Vagina (tissue), 2 donors: ENCODE measurements around the gene FKRP. TPM values are rescaled to one million over a fixed set of nuclear protein-coding genes. Genes with fewer than 3 reads are reported as not detected.

ENCODE experiments used
- DNase-seq, 2 donors: peaks; one replicate each; pipeline ENCODE4 v3.0.0-alpha.2; 2017; ENCODE audit errors: extremely low spot score in 2 of 2
- H3K27ac ChIP-seq: fragments of 200-600 bp; sonication (generic); one replicate; pipeline ENCODE4 v1.5.1; 2019
- H3K27me3 ChIP-seq: fragments of 200-600 bp; sonication (generic); one replicate; pipeline ENCODE4 v1.5.1; 2019
- H3K36me3 ChIP-seq, 2 donors: fragments of 200-600 bp; sonication (generic); one replicate each; pipeline ENCODE4 v1.5.1; 2017 to 2019
- H3K4me1 ChIP-seq: fragments of 200-600 bp; sonication (generic); one replicate; pipeline ENCODE4 v1.5.1; 2019
- H3K4me3 ChIP-seq, 2 donors: fragments of 200-600 bp; sonication (generic); 1 replicate in 1 of 2; 2 replicates in 1 of 2; pipeline ENCODE4 v1.5.1; 2016 to 2019
- H3K9me3 ChIP-seq: fragments of 200-600 bp; sonication (generic); one replicate; pipeline ENCODE4 v1.5.1; 2019
- POLR2A ChIP-seq, 2 donors: fragments of 450-650 bp; IDR thresholded peaks; one replicate each; pipeline ENCODE4 v1.6.1; 2017; ENCODE audit warnings: antibody characterized with exemption in 2 of 2, mild to moderate bottlenecking in 2 of 2, moderate library complexity in 2 of 2
- POLR2AphosphoS5 ChIP-seq, 2 donors: sonication (generic); formaldehyde crosslinking; IDR thresholded peaks; one replicate each; pipeline ENCODE4 v1.9.0; 2017; ENCODE audit warnings: antibody characterized with exemption in 2 of 2, mild to moderate bottlenecking in 2 of 2, low read depth in 1 of 2; ENCODE audit not compliant: insufficient read depth in 1 of 2
- intact Hi-C: fragments of 100-400 bp; cut with DNase I; formaldehyde crosslinking; loops from one replicate; pipeline ENCODE4 v1.15.1; 2023
- total RNA-seq: library from RNA; depleted of rRNA; stranded (reverse); fragments of >200 nt; gene quantifications from one replicate; pipeline ENCODE4 v1.2.3, GENCODE V29; 2016
- TF ChIP-seq, protein P1 (sequence below), 3 experiments: fragments of 450-650 bp in 2 of 3; fragments of 200-600 bp in 1 of 3; sonication (generic) in 1 of 3; IDR thresholded peaks; one replicate each; pipeline ENCODE4 v1.5.1; 2017 to 2019; ENCODE audit warnings: antibody characterized with exemption in 3 of 3, mild to moderate bottlenecking in 2 of 3, moderate library complexity in 2 of 3

FKRP gene
- total RNA-seq, 1 donor from 2014 or later, result 14.7 TPM

DNA sequence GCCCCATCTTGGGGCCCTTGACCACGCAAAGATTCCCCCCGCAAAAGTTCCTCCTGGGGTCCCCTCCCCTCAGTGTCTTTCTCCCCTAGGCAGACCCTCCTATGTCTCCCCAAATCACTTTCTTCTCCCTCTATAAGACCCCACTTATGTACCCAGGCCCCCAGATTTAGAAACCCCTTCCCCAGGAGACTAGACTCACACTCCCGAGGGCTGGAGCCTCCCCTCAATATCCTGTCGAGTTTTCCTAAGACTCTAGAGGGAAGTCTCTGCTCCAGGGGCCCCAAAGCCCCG is 41.1 kb downstream of the FKRP start:
- peaks cover 48% of the 10 kb centered on the region for H3K4me1 ChIP-seq
- TF ChIP-seq, protein P1, sequence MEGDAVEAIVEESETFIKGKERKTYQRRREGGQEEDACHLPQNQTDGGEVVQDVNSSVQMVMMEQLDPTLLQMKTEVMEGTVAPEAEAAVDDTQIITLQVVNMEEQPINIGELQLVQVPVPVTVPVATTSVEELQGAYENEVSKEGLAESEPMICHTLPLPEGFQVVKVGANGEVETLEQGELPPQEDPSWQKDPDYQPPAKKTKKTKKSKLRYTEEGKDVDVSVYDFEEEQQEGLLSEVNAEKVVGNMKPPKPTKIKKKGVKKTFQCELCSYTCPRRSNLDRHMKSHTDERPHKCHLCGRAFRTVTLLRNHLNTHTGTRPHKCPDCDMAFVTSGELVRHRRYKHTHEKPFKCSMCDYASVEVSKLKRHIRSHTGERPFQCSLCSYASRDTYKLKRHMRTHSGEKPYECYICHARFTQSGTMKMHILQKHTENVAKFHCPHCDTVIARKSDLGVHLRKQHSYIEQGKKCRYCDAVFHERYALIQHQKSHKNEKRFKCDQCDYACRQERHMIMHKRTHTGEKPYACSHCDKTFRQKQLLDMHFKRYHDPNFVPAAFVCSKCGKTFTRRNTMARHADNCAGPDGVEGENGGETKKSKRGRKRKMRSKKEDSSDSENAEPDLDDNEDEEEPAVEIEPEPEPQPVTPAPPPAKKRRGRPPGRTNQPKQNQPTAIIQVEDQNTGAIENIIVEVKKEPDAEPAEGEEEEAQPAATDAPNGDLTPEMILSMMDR (IDR thresholded peaks at IDR 0.05), result no peak
- TF ChIP-seq POLR2AphosphoS5 (IDR thresholded peaks at IDR 0.05; ENCODE audit: insufficient read depth in 1 of 2, low read depth in 1 of 2), result no peak
- TF ChIP-seq POLR2A (IDR thresholded peaks at IDR 0.05), result no peak
- intact Hi-C loops, result no loop called here
- no peaks in the 10 kb centered on the region for H3K27me3 ChIP-seq
- H3K9me3 ChIP-seq, result no peaks in the 10 kb centered on the region
- peaks cover 0 to 19% of the 10 kb centered on the region in 2 donors for H3K36me3 ChIP-seq
- DNase-seq, result no peak
- H3K4me3 ChIP-seq, result peak overlapping the region; percentile 86 to 97
- peak overlapping the region; percentile 93 for H3K27ac ChIP-seq

DNA sequence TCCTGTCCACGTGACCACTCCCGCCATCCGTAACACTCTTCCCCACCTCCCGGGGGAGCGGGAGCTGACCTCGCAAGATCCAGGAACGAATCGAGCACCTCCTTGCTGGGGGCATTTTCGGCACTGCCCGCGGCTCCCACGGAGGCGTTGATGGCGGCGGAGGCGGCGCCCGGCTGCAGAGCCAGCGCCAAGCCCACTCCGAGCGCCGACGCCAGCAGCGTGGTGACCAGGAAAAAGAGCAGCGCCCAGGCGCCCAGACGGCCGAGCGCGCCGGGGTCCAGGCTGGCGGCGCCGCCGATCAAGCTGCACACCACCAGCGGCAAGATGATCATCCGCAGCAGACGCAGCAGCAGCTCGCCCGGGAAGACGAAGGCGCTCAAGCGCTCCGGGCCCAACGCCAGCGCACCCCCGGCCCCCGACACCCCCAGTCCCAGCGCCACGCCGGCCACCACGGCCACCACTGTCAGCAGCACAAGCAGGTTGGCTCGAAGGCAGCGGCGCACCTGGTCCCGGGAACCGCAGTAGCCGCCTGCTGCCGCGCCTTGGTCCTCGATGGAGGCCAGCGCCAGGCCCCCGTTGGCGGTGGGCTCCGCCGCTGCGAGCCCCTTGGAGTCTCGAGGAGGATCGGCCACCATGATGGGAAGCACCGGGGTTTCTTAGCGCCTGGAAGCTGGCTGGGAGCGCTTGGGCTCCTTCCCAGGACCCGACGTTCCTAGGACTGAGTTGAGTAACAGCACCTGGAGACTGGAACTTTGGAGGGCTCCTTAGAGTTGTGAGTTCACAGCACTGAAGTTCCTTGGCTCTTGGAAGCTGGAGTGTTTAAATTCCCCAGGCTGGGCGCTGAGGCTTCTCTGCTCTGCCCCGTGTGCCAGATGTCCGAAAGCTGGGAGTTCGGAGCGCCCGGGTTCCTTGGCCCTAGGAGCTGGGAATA is 41.7 kb downstream of the FKRP start:
- no peaks in the 10 kb centered on the region for H3K27me3 ChIP-seq
- peaks cover 44% of the 10 kb centered on the region for H3K4me1 ChIP-seq
- peak overlapping the region; percentile 93 for H3K27ac ChIP-seq
- TF ChIP-seq POLR2A (IDR thresholded peaks at IDR 0.05), result no peak
- TF ChIP-seq POLR2AphosphoS5 (IDR thresholded peaks at IDR 0.05; ENCODE audit: insufficient read depth in 1 of 2, low read depth in 1 of 2), result no peak
- TF ChIP-seq, protein P1 (IDR thresholded peaks at IDR 0.05), result no peak
- intact Hi-C loops, result no loop called here
- peaks cover 0 to 13% of the 10 kb centered on the region in 2 donors for H3K36me3 ChIP-seq
- no peaks in the 10 kb centered on the region for H3K9me3 ChIP-seq
- no peak for DNase-seq
- peak overlapping the region; percentile 86 to 97 for H3K4me3 ChIP-seq

DNA sequence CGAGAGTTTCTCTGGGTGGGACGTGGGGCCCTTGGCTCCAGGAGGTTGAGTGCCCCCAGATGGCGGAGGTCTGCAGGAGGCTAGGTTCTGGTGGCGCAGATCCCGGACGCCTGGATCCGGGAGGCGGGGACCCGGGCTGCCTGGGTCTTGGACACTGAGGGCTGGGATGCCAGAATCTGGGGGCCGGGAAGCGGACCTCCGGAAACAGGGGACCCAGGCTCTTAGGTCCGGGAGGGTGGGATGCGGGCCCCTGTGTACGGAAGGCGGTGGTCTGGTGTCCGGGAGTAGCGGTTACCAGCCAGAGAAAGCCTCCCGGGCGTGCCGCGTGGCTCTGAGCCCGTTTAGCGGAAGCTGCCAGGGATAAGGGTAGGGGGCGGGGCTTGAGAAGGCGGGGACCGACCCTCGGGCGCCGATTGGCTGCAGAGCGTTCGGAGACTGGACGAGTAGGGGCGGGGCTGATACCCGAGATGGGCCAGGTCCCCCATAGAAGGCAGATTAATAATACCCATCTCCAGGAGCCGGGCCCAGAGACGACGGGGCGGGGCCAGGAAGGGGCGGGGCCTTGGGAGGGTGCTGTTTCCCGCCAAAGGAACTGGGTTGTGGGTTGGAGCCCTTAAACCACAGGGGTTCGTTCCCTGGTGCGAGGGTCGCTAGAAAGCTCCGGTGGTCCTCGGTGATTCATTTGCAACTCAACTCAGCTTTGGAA is 42.6 kb downstream of the FKRP start, which contains the start of gene SLC1A5:
Gene SLC1A5 (minus strand): TSS at position 333 of the 706 bp plus-strand sequence. CDS start 629 bp downstream, outside the sequence.
- no peaks in the 10 kb centered on the region for H3K27me3 ChIP-seq
- TF ChIP-seq POLR2A (IDR thresholded peaks at IDR 0.05), result peak; percentile 5 to 99
- TF ChIP-seq, protein P1 (IDR thresholded peaks at IDR 0.05), result no peak
- peak; percentile 90 to 99 for TF ChIP-seq POLR2AphosphoS5 (IDR thresholded peaks at IDR 0.05; ENCODE audit: insufficient read depth in 1 of 2, low read depth in 1 of 2)
- H3K9me3 ChIP-seq, result no peaks in the 10 kb centered on the region
- peak in 1 of 2 donors; percentile 98 for DNase-seq
- H3K36me3 ChIP-seq, result peaks cover 0 to 7% of the 10 kb centered on the region in 2 donors
- peak within 1 kb of the TSS; percentile 86 to 97 for H3K4me3 ChIP-seq
- peaks cover 35% of the 10 kb centered on the region for H3K4me1 ChIP-seq
- intact Hi-C loops, result no loop called here
- H3K27ac ChIP-seq, result peak within 1 kb of the TSS; percentile 93

DNA sequence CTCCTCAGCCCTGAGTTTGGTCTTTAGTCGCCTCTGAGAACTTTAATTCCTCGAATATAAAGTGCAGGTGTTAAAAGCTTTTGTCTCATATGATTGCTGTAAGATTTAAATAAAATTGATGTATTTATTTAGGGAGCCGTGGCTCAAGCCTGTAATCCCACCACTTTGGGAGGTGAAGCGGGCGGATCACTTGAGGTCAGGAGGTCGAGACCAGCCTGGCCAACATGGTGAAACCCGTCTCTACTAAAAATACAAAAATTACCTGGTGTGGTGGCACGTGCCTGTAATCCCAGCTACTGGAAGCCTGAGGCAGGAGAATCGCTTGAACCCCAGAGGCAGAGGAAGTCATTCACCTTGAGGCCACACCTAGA is 43.1 kb downstream of the FKRP start:
- intact Hi-C loops, result no loop called here
- no peak for TF ChIP-seq POLR2A (IDR thresholded peaks at IDR 0.05)
- no peak for TF ChIP-seq POLR2AphosphoS5 (IDR thresholded peaks at IDR 0.05; ENCODE audit: insufficient read depth in 1 of 2, low read depth in 1 of 2)
- H3K4me3 ChIP-seq, result peak overlapping the region in 1 of 2 donors; percentile 97
- no peak for DNase-seq
- H3K36me3 ChIP-seq, result peaks cover 0 to 1% of the 10 kb centered on the region in 2 donors
- H3K27ac ChIP-seq, result peak overlapping the region; percentile 13
- H3K4me1 ChIP-seq, result peaks cover 30% of the 10 kb centered on the region
- H3K27me3 ChIP-seq, result no peaks in the 10 kb centered on the region
- no peaks in the 10 kb centered on the region for H3K9me3 ChIP-seq

DNA sequence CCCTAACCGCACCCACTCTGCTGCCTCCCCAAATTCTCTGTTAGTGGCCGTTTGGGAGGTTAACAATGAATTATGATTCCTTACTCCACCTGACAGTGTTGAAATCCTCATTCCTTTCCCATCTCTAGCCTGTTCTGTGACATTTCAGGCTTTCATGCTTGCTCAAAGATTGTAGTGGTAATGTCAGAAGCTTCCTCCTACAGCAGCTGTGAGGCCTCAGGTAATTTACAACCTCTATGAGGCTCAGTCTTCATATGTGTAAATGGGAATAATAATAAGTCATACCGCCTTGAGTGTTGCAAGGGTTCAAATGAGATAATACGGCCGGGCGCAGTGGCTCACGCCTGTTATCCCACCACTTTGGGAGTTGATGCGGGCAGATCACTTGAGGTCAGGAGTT is 43.5 kb downstream of the FKRP start:
- Histone ChIP-seq H3K36me3 (no peaks in the 10 kb centered on the region), H3K9me3 (no peaks in the 10 kb centered on the region), H3K4me1 (peaks cover 26% of the 10 kb centered on the region), H3K27me3 (no peaks in the 10 kb centered on the region), H3K4me3 (no peak overlapping the region), H3K27ac (peak overlapping the region; percentile 13)
- no peak for DNase-seq
- intact Hi-C loops, result no loop called here
- TF ChIP-seq POLR2AphosphoS5 (IDR thresholded peaks at IDR 0.05; ENCODE audit: insufficient read depth in 1 of 2, low read depth in 1 of 2) (no peak), POLR2A (IDR thresholded peaks at IDR 0.05) (no peak)
- TF ChIP-seq, protein P1 (IDR thresholded peaks at IDR 0.05), result no peak
